ENCODE results near the gene LZIC. TPM values are rescaled to one million over a fixed set of nuclear protein-coding genes. Genes with fewer than 3 reads are reported as not detected.
"Not testable (repeated sequence)": the region's sequence is repeated elsewhere in the genome, so short reads cannot be mapped to it uniquely, and the experiment has no call there.

The LZIC gene
- polyA plus RNA-seq, 1 of the 3 experiments (the other 2 are of a cell fraction), result 9.6 TPM

- H3K9ac ChIP-seq, result no peak overlapping the region
- no peaks in the 10 kb centered on the region for H4K20me1 ChIP-seq (ENCODE audit: insufficient read depth)
- H3F3A ChIP-seq (replicated peaks; ENCODE audit: insufficient read depth), result no peaks in the 10 kb centered on the region
- H3K4me3 ChIP-seq (ENCODE audit: low read depth in 2 of 2, low read length in 1 of 2), result no peak overlapping the region
- DNase-seq, result no peak
- CTCF ChIA-PET, result interaction anchor here (0.9 kb wide), 1 partner anchor 46 kb away, joined by 3 read pairs; no protein-coding TSS in a partner anchor
- no peak overlapping the region for H3K4me2 ChIP-seq
- POLR2A ChIA-PET, result no interaction called here
- H3K9me3 ChIP-seq, result no peaks in the 10 kb centered on the region
- no peak overlapping the region for H3K27ac ChIP-seq (ENCODE audit: low read depth in 2 of 2, low read length in 1 of 2)
- H3K36me3 ChIP-seq (replicated peaks in 1 of 2; ENCODE audit: control insufficient read depth in 1 of 2, insufficient read depth in 2 of 2, low read length in 1 of 2), result no peaks in the 10 kb centered on the region
- H3K27me3 ChIP-seq (ENCODE audit: insufficient read depth), result no peaks in the 10 kb centered on the region
- no peaks in the 10 kb centered on the region for H3K9me2 ChIP-seq
- H3K4me1 ChIP-seq (ENCODE audit: control insufficient read depth in 1 of 2, insufficient read depth in 2 of 2, low read depth in 1 of 2, low read length in 1 of 2), result no peaks in the 10 kb centered on the region
- 97% methylated on average over 5 of the region's 5 CpGs for WGBS (ENCODE audit: low lambda C conversion rate)
- H3K79me2 ChIP-seq (ENCODE audit: insufficient read depth), result no peaks in the 10 kb centered on the region
- no peak overlapping the region for H2AFZ ChIP-seq (ENCODE audit: low read depth)
- TF ChIP-seq TCF12 (IDR thresholded peaks at IDR 0.05) (no peak), MAX (IDR thresholded peaks at IDR 0.05; ENCODE audit: low read depth) (no peak), PBX3 (IDR thresholded peaks at IDR 0.05) (no peak), USF2 (IDR thresholded peaks at IDR 0.05; ENCODE audit: borderline replicate concordance, low read depth, low read length) (no peak)
Measured at GRCh38 chr1:9920606-9921005, 22.6 kb downstream of the LZIC start.

GRCh38 chr1:9917901-9918300 is 25.3 kb downstream of the LZIC start:
- no peak for DNase-seq
- no peak overlapping the region for H3K27ac ChIP-seq (ENCODE audit: low read depth in 2 of 2, low read length in 1 of 2)
- H2AFZ ChIP-seq (ENCODE audit: low read depth), result no peak overlapping the region
- POLR2A ChIA-PET, result no interaction called here
- H3K4me2 ChIP-seq, result no peak overlapping the region
- CTCF ChIA-PET, result interaction anchor here (1.2 kb wide), 1 partner anchor 24 kb away, joined by 4 read pairs; no protein-coding TSS in a partner anchor
- H3K27me3 ChIP-seq (ENCODE audit: insufficient read depth), result no peaks in the 10 kb centered on the region
- H3F3A ChIP-seq (replicated peaks; ENCODE audit: insufficient read depth), result no peaks in the 10 kb centered on the region
- no peak overlapping the region for H3K9ac ChIP-seq
- no peaks in the 10 kb centered on the region for H3K79me2 ChIP-seq (ENCODE audit: insufficient read depth)
- no peak overlapping the region for H3K4me3 ChIP-seq (ENCODE audit: low read depth in 2 of 2, low read length in 1 of 2)
- no peaks in the 10 kb centered on the region for H3K9me2 ChIP-seq
- H3K9me3 ChIP-seq, result no peaks in the 10 kb centered on the region
- H3K4me1 ChIP-seq (ENCODE audit: control insufficient read depth in 1 of 2, insufficient read depth in 2 of 2, low read depth in 1 of 2, low read length in 1 of 2), result no peaks in the 10 kb centered on the region
- TF ChIP-seq USF1 (IDR thresholded peaks at IDR 0.05; ENCODE audit: borderline replicate concordance, low read depth), result no peak
- TF ChIP-seq NRF1 (IDR thresholded peaks at IDR 0.05; ENCODE audit: low read depth, low read length), result no peak
- no peak for TF ChIP-seq MAX (IDR thresholded peaks at IDR 0.05; ENCODE audit: low read depth)
- no peak for TF ChIP-seq RCOR1 (IDR thresholded peaks at IDR 0.05; ENCODE audit: low read length)
- TF ChIP-seq GABPA (IDR thresholded peaks at IDR 0.05; ENCODE audit: low read depth), result no peak
- no peak for TF ChIP-seq RAD21 (IDR thresholded peaks at IDR 0.05; ENCODE audit: low read length)
- H3K36me3 ChIP-seq (replicated peaks in 1 of 2; ENCODE audit: control insufficient read depth in 1 of 2, insufficient read depth in 2 of 2, low read length in 1 of 2), result no peaks in the 10 kb centered on the region
- no peaks in the 10 kb centered on the region for H4K20me1 ChIP-seq (ENCODE audit: insufficient read depth)
- WGBS (ENCODE audit: low lambda C conversion rate), result 85% methylated on average over 1 of the region's 1 CpG

- ChIA-PET POLR2A (interaction anchor here (0.6 kb wide), 1 partner anchor 26 kb away, joined by 3 read pairs; the partner anchor contains the start of gene NMNAT1), CTCF (interaction anchor here (1.2 kb wide), 1 partner anchor 25 kb away, joined by 4 read pairs; no protein-coding TSS in a partner anchor)
- not testable (repeated sequence) for H3K36me3 ChIP-seq (replicated peaks in 1 of 2; ENCODE audit: control insufficient read depth in 1 of 2, insufficient read depth in 2 of 2, low read length in 1 of 2); H4K20me1 ChIP-seq (ENCODE audit: insufficient read depth); H3K9ac ChIP-seq; H2AFZ ChIP-seq (ENCODE audit: low read depth); H3K4me1 ChIP-seq (ENCODE audit: control insufficient read depth in 1 of 2, insufficient read depth in 2 of 2, low read depth in 1 of 2, low read length in 1 of 2); H3K79me2 ChIP-seq (ENCODE audit: insufficient read depth); H3K27me3 ChIP-seq (ENCODE audit: insufficient read depth); H3K4me2 ChIP-seq; DNase-seq; H3K27ac ChIP-seq (ENCODE audit: low read depth in 2 of 2, low read length in 1 of 2); H3K9me3 ChIP-seq; H3K4me3 ChIP-seq (ENCODE audit: low read depth in 2 of 2, low read length in 1 of 2); H3K9me2 ChIP-seq; H3F3A ChIP-seq (replicated peaks; ENCODE audit: insufficient read depth)
- 60% methylated on average over 3 of the region's 3 CpGs for WGBS (ENCODE audit: low lambda C conversion rate)
Measured at GRCh38 chr1:9917495-9917894, 25.7 kb downstream of the LZIC start.

Measured in SK-N-SH (cell line).